Coronary artery (tissue), 2 donors: ENCODE measurements around the gene IQGAP2.

Experiments used
- DNase-seq: peaks from one replicate; pipeline ENCODE4 v3.0.0-alpha.2; 2017; ENCODE audit warnings: low spot score
- H3K27ac ChIP-seq, 2 donors: fragments of 200-600 bp; sonication (generic); one replicate each; pipeline ENCODE4 v1.5.1; 2016 to 2019
- H3K4me3 ChIP-seq: fragments of 200-600 bp; sonication (generic); 2 replicates; pipeline ENCODE4 v1.5.1; 2016; ENCODE audit warnings: mild to moderate bottlenecking, moderate library complexity
- CTCF ChIP-seq: fragments of 200-600 bp; sonication (generic); IDR thresholded peaks from one replicate; pipeline ENCODE4 v1.5.1; 2019; ENCODE audit warnings: antibody characterized with exemption

IQGAP2 gene

GRCh38 chr5:76470976-76471375 is 67.9 kb downstream of the IQGAP2 start:
- Histone ChIP-seq H3K4me3 (no peak overlapping the region), H3K27ac (no peak overlapping the region)
- DNase-seq, result no peak
- no peak for TF ChIP-seq CTCF

- no peak for TF ChIP-seq CTCF
- no peak for DNase-seq
- Histone ChIP-seq H3K27ac (no peak overlapping the region), H3K4me3 (no peak overlapping the region)
These were observed 68.3 kb downstream of the IQGAP2 start for GRCh38 chr5:76471406-76471805.

- Histone ChIP-seq H3K27ac (no peak overlapping the region), H3K4me3 (no peak overlapping the region)
- no peak for TF ChIP-seq CTCF
- DNase-seq, result no peak
These were observed 68.9 kb downstream of the IQGAP2 start for GRCh38 chr5:76471987-76472334.

- Histone ChIP-seq H3K4me3 (no peak overlapping the region), H3K27ac (no peak overlapping the region)
- TF ChIP-seq CTCF, result no peak
- no peak for DNase-seq
These were observed 69.4 kb downstream of the IQGAP2 start for GRCh38 chr5:76472335-76473008.

- Histone ChIP-seq H3K4me3 (no peak overlapping the region), H3K27ac (no peak overlapping the region)
- DNase-seq, result no peak
- no peak for TF ChIP-seq CTCF
These were observed 69.9 kb downstream of the IQGAP2 start for GRCh38 chr5:76473009-76473336.

GRCh38 chr5:76473661-76474060 is 70.6 kb downstream of the IQGAP2 start:
- DNase-seq, result no peak
- Histone ChIP-seq H3K4me3 (no peak overlapping the region), H3K27ac (no peak overlapping the region)
- no peak for TF ChIP-seq CTCF

- Histone ChIP-seq H3K4me3 (no peak overlapping the region), H3K27ac (no peak overlapping the region)
- no peak for TF ChIP-seq CTCF
- DNase-seq, result no peak
These were observed 71.3 kb downstream of the IQGAP2 start for GRCh38 chr5:76474377-76474776.
